Measurements from ENCODE around the gene ACBD7. TPM values are rescaled to one million over a fixed set of nuclear protein-coding genes. Genes with fewer than 3 reads are reported as not detected.

The ACBD7 gene
- total RNA-seq, 3 donors from 2014 or later (not counting 1 experiment from before 2014, with no cell fraction given): 0.48 to 1.8 TPM; not detected in 1

GRCh38 chr10:15124190-15124589 lies 35.6 kb upstream of the ACBD7 start:
- peaks cover 7% of the 10 kb centered on the region for H3K36me3 Mint-ChIP-seq
- H3K4me1 ChIP-seq (ENCODE audit: control insufficient read depth, insufficient read depth, low read length): no peaks in the 10 kb centered on the region
- no peaks in the 10 kb centered on the region for H3K9me3 ChIP-seq (ENCODE audit: control insufficient read depth, insufficient read depth, low read length)
- H3K27me3 Mint-ChIP-seq (ENCODE audit: low read depth in 2 of 2): no peaks in the 10 kb centered on the region
- ATAC-seq (no peak), DNase-seq (no peak)
- peak overlapping the region in 1 of 2 donors; percentile 35 for H3K27ac Mint-ChIP-seq
- TF ChIP-seq CTCF (IDR thresholded peaks at IDR 0.05): no peak
- no peaks in the 10 kb centered on the region for H3K27me3 ChIP-seq (ENCODE audit: control insufficient read depth, insufficient read depth, low read length)
- H3K9me3 Mint-ChIP-seq: no peaks in the 10 kb centered on the region
- peaks cover 32% of the 10 kb centered on the region for H3K36me3 ChIP-seq (ENCODE audit: control insufficient read depth, insufficient read depth, low read length)
- no peak overlapping the region for H3K27ac ChIP-seq (ENCODE audit: low read length)
- no peak overlapping the region for H3K4me3 Mint-ChIP-seq
- no peak overlapping the region for H3K4me3 ChIP-seq (ENCODE audit: low read length)
- intact Hi-C loops (cut with micrococcal nuclease): no loop called here
- H3K4me1 Mint-ChIP-seq: no peaks in the 10 kb centered on the region
- 96% methylated on average over 9 of the region's 9 CpGs for WGBS (ENCODE audit: insufficient coverage)

- no peak for TF ChIP-seq CTCF (IDR thresholded peaks at IDR 0.05)
- H3K4me3 ChIP-seq (ENCODE audit: low read length): no peak overlapping the region
- WGBS (ENCODE audit: insufficient coverage): 72% methylated on average over 3 of the region's 3 CpGs
- peaks cover 7% of the 10 kb centered on the region for H3K36me3 Mint-ChIP-seq
- DNase-seq (no peak), ATAC-seq (no peak)
- no peaks in the 10 kb centered on the region for H3K9me3 Mint-ChIP-seq
- no peaks in the 10 kb centered on the region for H3K27me3 Mint-ChIP-seq (ENCODE audit: low read depth in 2 of 2)
- intact Hi-C loops (cut with micrococcal nuclease): no loop called here
- H3K9me3 ChIP-seq (ENCODE audit: control insufficient read depth, insufficient read depth, low read length): no peaks in the 10 kb centered on the region
- no peaks in the 10 kb centered on the region for H3K4me1 ChIP-seq (ENCODE audit: control insufficient read depth, insufficient read depth, low read length)
- H3K27ac ChIP-seq (ENCODE audit: low read length): no peak overlapping the region
- H3K27me3 ChIP-seq (ENCODE audit: control insufficient read depth, insufficient read depth, low read length): no peaks in the 10 kb centered on the region
- H3K4me1 Mint-ChIP-seq: no peaks in the 10 kb centered on the region
- no peak overlapping the region for H3K4me3 Mint-ChIP-seq
- H3K36me3 ChIP-seq (ENCODE audit: control insufficient read depth, insufficient read depth, low read length): peaks cover 36% of the 10 kb centered on the region
- peak overlapping the region in 1 of 2 donors; percentile 35 for H3K27ac Mint-ChIP-seq
These were observed 35.2 kb upstream of the ACBD7 start for GRCh38 chr10:15123749-15124184.

GRCh38 chr10:15122477-15123030 lies 34.0 kb upstream of the ACBD7 start:
- no peak overlapping the region for H3K4me3 ChIP-seq (ENCODE audit: low read length)
- Mint-ChIP-seq H3K9me3 (no peaks in the 10 kb centered on the region), H3K27me3 (ENCODE audit: low read depth in 2 of 2) (no peaks in the 10 kb centered on the region), H3K4me3 (no peak overlapping the region), H3K27ac (no peak overlapping the region), H3K4me1 (no peaks in the 10 kb centered on the region), H3K36me3 (no peaks in the 10 kb centered on the region)
- intact Hi-C loops (cut with micrococcal nuclease): no loop called here
- no peaks in the 10 kb centered on the region for H3K27me3 ChIP-seq (ENCODE audit: control insufficient read depth, insufficient read depth, low read length)
- H3K4me1 ChIP-seq (ENCODE audit: control insufficient read depth, insufficient read depth, low read length): no peaks in the 10 kb centered on the region
- H3K36me3 ChIP-seq (ENCODE audit: control insufficient read depth, insufficient read depth, low read length): peaks cover 38% of the 10 kb centered on the region
- DNase-seq (no peak), ATAC-seq (no peak)
- no peak for TF ChIP-seq CTCF (IDR thresholded peaks at IDR 0.05)
- WGBS (ENCODE audit: insufficient coverage): 92% methylated on average over 8 of the region's 9 CpGs
- no peaks in the 10 kb centered on the region for H3K9me3 ChIP-seq (ENCODE audit: control insufficient read depth, insufficient read depth, low read length)
- H3K27ac ChIP-seq (ENCODE audit: low read length): no peak overlapping the region

GRCh38 chr10:15121707-15122106 lies 33.1 kb upstream of the ACBD7 start:
- WGBS (ENCODE audit: insufficient coverage): no CpG with 5 or more reads among the region's 1 CpG
- Mint-ChIP-seq H3K27me3 (ENCODE audit: low read depth in 2 of 2) (no peaks in the 10 kb centered on the region), H3K9me3 (no peaks in the 10 kb centered on the region), H3K36me3 (no peaks in the 10 kb centered on the region), H3K27ac (no peak overlapping the region), H3K4me1 (no peaks in the 10 kb centered on the region), H3K4me3 (no peak overlapping the region)
- ATAC-seq (no peak), DNase-seq (no peak)
- Histone ChIP-seq H3K4me3 (ENCODE audit: low read length) (no peak overlapping the region), H3K36me3 (ENCODE audit: control insufficient read depth, insufficient read depth, low read length) (peaks cover 41% of the 10 kb centered on the region), H3K27me3 (ENCODE audit: control insufficient read depth, insufficient read depth, low read length) (no peaks in the 10 kb centered on the region), H3K9me3 (ENCODE audit: control insufficient read depth, insufficient read depth, low read length) (no peaks in the 10 kb centered on the region), H3K27ac (ENCODE audit: low read length) (no peak overlapping the region), H3K4me1 (ENCODE audit: control insufficient read depth, insufficient read depth, low read length) (no peaks in the 10 kb centered on the region)
- no peak for TF ChIP-seq CTCF (IDR thresholded peaks at IDR 0.05)
- intact Hi-C loops (cut with micrococcal nuclease): no loop called here

Data from natural killer cell (primary cell).